A549 (cell line): ENCODE measurements around the gene TCP11L1.

Experiments used
- MAZ ChIP-seq: fragments of 150-350 bp; IDR thresholded peaks from 2 replicates; pipeline ENCODE4 v1.6.1; 2014; ENCODE audit warnings: antibody characterized with exemption, low read depth, low read length, borderline replicate concordance
- MYC ChIP-seq: IDR thresholded peaks from 2 replicates; pipeline ENCODE4 v1.6.1; 2012; ENCODE audit warnings: mild to moderate bottlenecking, inconsistent platforms, low read length, improper control_type of control experiment, borderline replicate concordance
- TF ChIP-seq, protein P1 (sequence below): fragments of >200 bp; sonication (Bioruptor Twin); formaldehyde crosslinking; IDR thresholded peaks from 3 replicates; pipeline ENCODE4 v1.5.1; 2016

DNA sequence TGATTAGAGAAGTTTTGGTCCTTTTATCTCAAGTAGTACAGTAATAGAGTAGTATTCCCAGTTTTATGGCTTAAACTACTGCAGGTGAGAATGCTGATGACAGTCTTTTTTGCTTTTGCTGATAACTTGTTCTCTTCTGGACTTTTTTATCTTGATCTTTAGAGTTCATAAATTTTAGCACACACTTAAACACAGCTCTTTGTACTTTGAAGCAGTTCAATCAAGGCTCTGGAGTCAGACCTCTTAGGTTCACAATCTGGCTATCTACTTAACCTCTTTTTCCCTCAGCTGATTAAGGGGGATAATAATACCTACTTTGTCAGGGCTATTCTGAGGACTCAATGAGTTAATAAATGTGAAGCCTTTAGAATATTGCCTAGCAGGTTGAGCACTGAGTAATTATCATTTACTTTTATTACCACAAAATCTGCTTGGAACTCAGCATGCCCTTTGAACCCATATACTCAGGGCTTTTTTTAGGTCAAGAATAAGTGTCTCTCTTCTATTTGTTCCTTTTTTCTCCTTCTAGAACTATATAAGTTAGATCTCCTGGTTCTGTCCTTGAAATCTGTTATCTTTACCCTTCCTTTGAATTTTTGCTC, 70.0 kb downstream of the TCP11L1 start:
- TF ChIP-seq MYC (no peak), MAZ (no peak)
- TF ChIP-seq, protein P1, sequence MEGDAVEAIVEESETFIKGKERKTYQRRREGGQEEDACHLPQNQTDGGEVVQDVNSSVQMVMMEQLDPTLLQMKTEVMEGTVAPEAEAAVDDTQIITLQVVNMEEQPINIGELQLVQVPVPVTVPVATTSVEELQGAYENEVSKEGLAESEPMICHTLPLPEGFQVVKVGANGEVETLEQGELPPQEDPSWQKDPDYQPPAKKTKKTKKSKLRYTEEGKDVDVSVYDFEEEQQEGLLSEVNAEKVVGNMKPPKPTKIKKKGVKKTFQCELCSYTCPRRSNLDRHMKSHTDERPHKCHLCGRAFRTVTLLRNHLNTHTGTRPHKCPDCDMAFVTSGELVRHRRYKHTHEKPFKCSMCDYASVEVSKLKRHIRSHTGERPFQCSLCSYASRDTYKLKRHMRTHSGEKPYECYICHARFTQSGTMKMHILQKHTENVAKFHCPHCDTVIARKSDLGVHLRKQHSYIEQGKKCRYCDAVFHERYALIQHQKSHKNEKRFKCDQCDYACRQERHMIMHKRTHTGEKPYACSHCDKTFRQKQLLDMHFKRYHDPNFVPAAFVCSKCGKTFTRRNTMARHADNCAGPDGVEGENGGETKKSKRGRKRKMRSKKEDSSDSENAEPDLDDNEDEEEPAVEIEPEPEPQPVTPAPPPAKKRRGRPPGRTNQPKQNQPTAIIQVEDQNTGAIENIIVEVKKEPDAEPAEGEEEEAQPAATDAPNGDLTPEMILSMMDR, result no peak
